ENCODE data around the gene TRIM72. TPM values are rescaled to one million over a fixed set of nuclear protein-coding genes. Genes with fewer than 3 reads are reported as not detected.
"Not testable (repeated sequence)": the region's sequence is repeated elsewhere in the genome, so short reads cannot be mapped to it uniquely, and the experiment has no call there.

TRIM72 gene
- total and polyA plus RNA-seq, 2 experiments from 2014 or later: 0.51 TPM; not detected in 1

DNA sequence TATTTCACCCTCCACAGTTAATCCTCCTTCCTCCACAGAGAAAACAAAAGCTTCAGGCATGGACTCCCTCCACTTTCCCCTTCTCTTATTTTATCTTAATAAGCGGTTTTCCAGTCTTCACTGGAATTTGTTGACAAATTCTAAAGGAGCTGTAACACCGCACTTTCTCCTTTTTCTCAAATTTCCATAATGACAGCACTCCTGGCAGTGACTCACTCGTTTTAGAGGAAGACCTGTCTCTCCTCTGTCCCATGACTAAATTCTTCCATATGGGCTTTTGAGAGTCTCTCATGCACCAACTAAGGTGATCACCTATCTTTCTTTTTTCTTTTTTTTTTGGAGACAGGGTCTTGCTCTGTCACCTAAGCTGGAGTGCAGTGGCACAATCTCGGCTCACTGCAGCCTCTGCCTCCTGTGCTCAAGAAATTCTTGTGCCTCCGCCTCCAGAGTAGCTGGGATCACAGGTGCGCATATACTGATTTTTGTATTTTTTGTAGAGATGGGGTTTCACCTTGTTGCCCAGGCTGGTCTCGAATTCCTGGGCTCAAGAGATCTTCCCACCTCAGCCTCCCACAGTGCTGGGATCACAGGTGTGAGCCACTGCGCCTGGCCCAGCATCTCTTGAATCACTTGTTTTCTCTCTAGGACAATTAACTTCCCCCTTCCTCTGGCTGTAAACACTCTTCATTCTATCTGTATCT lies 53.6 kb downstream of the TRIM72 start:
- no peaks in the 10 kb centered on the region for H3K36me3 ChIP-seq
- TF ChIP-seq, protein P1, sequence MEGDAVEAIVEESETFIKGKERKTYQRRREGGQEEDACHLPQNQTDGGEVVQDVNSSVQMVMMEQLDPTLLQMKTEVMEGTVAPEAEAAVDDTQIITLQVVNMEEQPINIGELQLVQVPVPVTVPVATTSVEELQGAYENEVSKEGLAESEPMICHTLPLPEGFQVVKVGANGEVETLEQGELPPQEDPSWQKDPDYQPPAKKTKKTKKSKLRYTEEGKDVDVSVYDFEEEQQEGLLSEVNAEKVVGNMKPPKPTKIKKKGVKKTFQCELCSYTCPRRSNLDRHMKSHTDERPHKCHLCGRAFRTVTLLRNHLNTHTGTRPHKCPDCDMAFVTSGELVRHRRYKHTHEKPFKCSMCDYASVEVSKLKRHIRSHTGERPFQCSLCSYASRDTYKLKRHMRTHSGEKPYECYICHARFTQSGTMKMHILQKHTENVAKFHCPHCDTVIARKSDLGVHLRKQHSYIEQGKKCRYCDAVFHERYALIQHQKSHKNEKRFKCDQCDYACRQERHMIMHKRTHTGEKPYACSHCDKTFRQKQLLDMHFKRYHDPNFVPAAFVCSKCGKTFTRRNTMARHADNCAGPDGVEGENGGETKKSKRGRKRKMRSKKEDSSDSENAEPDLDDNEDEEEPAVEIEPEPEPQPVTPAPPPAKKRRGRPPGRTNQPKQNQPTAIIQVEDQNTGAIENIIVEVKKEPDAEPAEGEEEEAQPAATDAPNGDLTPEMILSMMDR (IDR thresholded peaks at IDR 0.05; ENCODE audit: low read depth, low read length): no peak
- H3K27ac ChIP-seq: no peak overlapping the region
- H3K4me1 ChIP-seq (ENCODE audit: low read depth): no peaks in the 10 kb centered on the region
- H3K27me3 ChIP-seq: no peaks in the 10 kb centered on the region
- no peak overlapping the region for H3K4me3 ChIP-seq
- H3K9me3 ChIP-seq (ENCODE audit: low read depth): no peaks in the 10 kb centered on the region
- no peak for DNase-seq (ENCODE audit: low read depth in 1 of 2, low spot score in 1 of 2)

DNA sequence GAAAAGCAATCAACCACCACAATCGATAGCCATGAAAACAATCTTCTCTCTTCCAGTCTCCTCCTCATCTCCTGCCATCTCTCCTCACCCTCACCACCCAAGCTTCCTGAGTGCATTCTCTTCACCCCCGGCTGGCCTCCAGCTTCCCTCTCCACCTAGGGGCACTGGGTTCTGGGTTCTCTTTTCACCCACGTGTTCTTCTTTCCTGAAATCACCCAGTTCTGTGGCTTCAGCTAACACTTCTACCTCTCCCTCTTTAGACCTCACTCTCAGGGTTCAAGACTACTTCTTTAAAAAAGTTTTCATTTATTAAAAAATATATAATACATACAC lies 54.1 kb downstream of the TRIM72 start:
- TF ChIP-seq, protein P1 (IDR thresholded peaks at IDR 0.05; ENCODE audit: low read depth, low read length): no peak
- no peak for DNase-seq (ENCODE audit: low read depth in 1 of 2, low spot score in 1 of 2)
- H3K4me1 ChIP-seq (ENCODE audit: low read depth): no peaks in the 10 kb centered on the region
- no peaks in the 10 kb centered on the region for H3K27me3 ChIP-seq
- H3K4me3 ChIP-seq: no peak overlapping the region
- no peaks in the 10 kb centered on the region for H3K9me3 ChIP-seq (ENCODE audit: low read depth)
- no peaks in the 10 kb centered on the region for H3K36me3 ChIP-seq
- H3K27ac ChIP-seq: no peak overlapping the region

DNA sequence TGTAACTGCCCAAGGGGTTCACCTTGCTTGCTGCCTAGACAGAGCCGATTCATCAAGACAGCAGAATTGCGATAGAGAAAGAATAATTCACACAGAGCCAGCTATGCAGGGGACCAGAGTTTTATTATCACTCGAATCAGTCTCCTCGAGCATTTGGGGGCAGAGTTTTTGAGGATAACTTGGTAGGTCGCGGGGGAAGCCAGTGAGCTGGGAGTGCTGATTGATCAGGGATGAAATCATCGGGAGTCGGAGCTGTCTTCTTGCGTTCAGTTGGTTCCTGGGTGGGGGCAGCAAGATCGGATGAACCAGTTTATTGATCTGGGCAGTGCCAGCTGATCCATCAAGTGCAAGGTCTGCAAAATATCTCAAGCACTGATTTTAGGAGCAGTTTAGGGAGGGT lies 55.0 kb downstream of the TRIM72 start:
- DNase-seq (ENCODE audit: low read depth in 1 of 2, low spot score in 1 of 2): no peak
- no peaks in the 10 kb centered on the region for H3K27me3 ChIP-seq
- no peaks in the 10 kb centered on the region for H3K9me3 ChIP-seq (ENCODE audit: low read depth)
- H3K36me3 ChIP-seq: no peaks in the 10 kb centered on the region
- TF ChIP-seq, protein P1 (IDR thresholded peaks at IDR 0.05; ENCODE audit: low read depth, low read length): no peak
- no peak overlapping the region for H3K27ac ChIP-seq
- H3K4me1 ChIP-seq (ENCODE audit: low read depth): no peaks in the 10 kb centered on the region
- no peak overlapping the region for H3K4me3 ChIP-seq

DNA sequence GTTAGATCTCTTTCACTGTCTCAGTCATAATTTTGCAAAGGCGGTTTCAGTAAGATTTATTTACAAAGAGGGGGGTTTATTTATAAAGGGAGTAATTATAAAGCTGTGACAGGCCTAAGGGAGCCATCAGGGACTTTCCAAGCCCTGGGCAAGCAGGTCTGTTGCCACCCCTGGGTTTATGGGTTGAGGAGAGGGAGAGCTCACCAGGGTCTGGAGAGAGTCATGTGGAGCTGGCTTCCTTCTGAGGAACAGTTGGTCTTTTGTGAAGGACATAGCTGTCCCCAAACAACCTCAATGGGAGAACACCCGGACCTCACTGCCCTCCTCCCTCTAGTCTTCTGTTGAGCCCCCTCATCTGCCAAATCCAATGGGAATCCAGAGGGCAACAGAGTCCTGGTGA lies 55.6 kb downstream of the TRIM72 start:
- Histone ChIP-seq H3K36me3 (no peaks in the 10 kb centered on the region), H3K27me3 (no peaks in the 10 kb centered on the region)

DNA sequence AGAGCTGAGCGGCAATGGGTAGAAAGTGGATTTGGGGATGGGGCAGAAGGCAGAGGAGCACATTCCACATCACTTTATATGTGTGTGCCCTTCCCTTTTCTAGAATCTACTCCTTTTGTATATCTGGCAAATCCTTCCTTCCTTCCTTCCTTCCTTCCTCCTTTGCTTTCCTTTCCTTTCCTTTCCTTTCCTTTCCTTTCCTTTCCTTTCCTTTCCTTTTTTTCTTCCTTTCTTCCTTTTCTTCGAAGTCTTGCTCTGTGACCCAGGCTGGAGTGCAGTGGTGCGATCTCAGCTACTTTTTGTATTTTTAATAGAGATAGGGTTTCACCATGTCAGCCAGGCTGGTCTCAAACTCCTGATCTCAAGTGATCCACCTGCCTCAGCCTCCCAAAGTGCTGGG lies 56.1 kb downstream of the TRIM72 start:
- not testable (repeated sequence) for DNase-seq (ENCODE audit: low read depth in 1 of 2, low spot score in 1 of 2); H3K4me1 ChIP-seq (ENCODE audit: low read depth); H3K36me3 ChIP-seq; H3K27me3 ChIP-seq; H3K27ac ChIP-seq; H3K9me3 ChIP-seq (ENCODE audit: low read depth); H3K4me3 ChIP-seq

More for the DNA sequence above, 55.6 kb downstream of the TRIM72 start:
- Histone ChIP-seq H3K4me1 (ENCODE audit: low read depth) (no peaks in the 10 kb centered on the region), H3K27ac (no peak overlapping the region), H3K9me3 (ENCODE audit: low read depth) (no peaks in the 10 kb centered on the region), H3K4me3 (no peak overlapping the region)
- TF ChIP-seq, protein P1 (IDR thresholded peaks at IDR 0.05; ENCODE audit: low read depth, low read length): no peak
- no peak for DNase-seq (ENCODE audit: low read depth in 1 of 2, low spot score in 1 of 2)

DNA sequence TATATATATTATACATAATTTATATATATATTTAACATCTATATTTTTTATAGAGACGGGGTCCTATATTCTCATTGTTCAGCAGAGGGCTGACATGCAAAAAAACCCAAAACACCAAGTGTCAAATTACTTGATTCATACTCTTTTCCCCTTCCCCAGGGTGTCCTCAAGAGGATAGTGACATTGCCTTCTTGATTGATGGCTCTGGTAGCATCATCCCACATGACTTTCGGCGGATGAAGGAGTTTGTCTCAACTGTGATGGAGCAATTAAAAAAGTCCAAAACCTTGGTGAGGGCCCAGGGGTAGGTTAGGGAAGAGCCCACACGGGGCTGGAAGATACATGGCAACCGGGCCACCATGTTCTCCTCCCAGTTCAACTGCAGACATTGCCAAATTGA lies 56.9 kb downstream of the TRIM72 start:
- no peaks in the 10 kb centered on the region for H3K9me3 ChIP-seq (ENCODE audit: low read depth)
- no peak overlapping the region for H3K4me3 ChIP-seq
- DNase-seq (ENCODE audit: low read depth in 1 of 2, low spot score in 1 of 2): no peak
- no peaks in the 10 kb centered on the region for H3K4me1 ChIP-seq (ENCODE audit: low read depth)
- H3K27me3 ChIP-seq: no peaks in the 10 kb centered on the region
- no peaks in the 10 kb centered on the region for H3K36me3 ChIP-seq
- TF ChIP-seq, protein P1 (IDR thresholded peaks at IDR 0.05; ENCODE audit: low read depth, low read length): no peak
- no peak overlapping the region for H3K27ac ChIP-seq
